Astrocyte (in vitro differentiated cells and primary cell): ENCODE data around the gene PCGF3.

Experiments used
- CTCF ChIP-seq: IDR thresholded peaks from 2 replicates; pipeline ENCODE4 v1.5.1; 2011; ENCODE audit warnings: low read depth, mild to moderate bottlenecking, inconsistent platforms, low read length, moderate library complexity; ENCODE audit not compliant: insufficient read depth
- EZH2 ChIP-seq: IDR thresholded peaks from 2 replicates; pipeline ENCODE4 v1.6.1; 2012; ENCODE audit warnings: mild to moderate bottlenecking, low read length, inconsistent platforms; ENCODE audit not compliant: insufficient read depth

DNA sequence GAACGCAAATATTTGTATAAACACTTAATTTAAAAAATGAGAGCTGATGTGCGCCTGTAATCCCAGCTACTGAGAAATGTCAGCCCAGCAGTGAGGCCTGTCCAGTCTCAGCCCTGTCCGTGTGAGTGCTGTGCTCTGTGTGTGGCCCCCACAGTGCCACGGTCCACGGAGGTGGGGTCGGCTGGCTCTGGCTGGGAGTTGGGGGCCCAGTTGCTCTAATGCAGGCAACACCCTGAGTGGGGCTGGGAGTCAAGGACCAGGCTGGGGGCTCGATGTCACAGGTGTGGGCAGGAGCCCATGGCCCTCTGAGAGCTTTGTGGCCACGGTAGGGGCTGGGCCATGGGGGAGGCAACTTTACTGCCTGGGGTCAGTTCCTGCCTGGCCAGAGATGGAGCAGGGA is 12.8 kb downstream of the PCGF3 start:
- TF ChIP-seq CTCF (no peak), EZH2 (no peak)
